Measurements from ENCODE around the gene CASP2.

Gene CASP2

DNA sequence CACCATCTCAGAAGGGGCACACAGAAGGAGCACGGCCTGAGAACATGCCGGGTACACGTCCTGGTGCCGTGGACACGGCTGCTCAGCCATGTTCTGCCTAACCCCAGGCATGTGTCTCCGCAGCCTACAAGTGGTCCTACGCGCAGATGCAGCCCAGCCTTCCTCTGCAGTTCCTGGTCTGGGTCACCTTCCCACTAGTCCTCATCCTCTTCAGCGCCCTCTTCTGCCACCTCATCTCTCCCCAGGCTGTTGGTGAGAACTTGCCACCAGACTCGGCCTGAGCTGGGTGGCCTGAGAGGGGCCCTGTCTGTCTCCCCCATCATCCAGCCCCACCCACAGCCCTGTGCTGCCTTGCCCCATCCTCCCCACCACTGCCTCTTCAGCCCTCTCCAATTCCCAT lies 33.1 kb downstream of the CASP2 start:
- Histone ChIP-seq H3K9ac (ENCODE audit: low read depth, low read length, poor library complexity, severe bottlenecking) (no peak overlapping the region), H3K9me3 (ENCODE audit: insufficient read depth, low read depth, low read length) (no peaks in the 10 kb centered on the region), H4K20me1 (ENCODE audit: insufficient read depth, low read length, poor library complexity, severe bottlenecking) (no peaks in the 10 kb centered on the region), H3K4me3 (ENCODE audit: low read length, poor library complexity, severe bottlenecking) (no peak overlapping the region), H3K4me2 (ENCODE audit: low read depth, low read length, poor library complexity, severe bottlenecking) (no peak overlapping the region), H3K9me2 (replicated peaks; ENCODE audit: low read depth, low read length) (no peaks in the 10 kb centered on the region), H3K4me1 (ENCODE audit: insufficient read depth, low read length, poor library complexity, severe bottlenecking) (no peaks in the 10 kb centered on the region), H3K27me3 (ENCODE audit: insufficient read depth, low read length, poor library complexity, severe bottlenecking) (no peaks in the 10 kb centered on the region), H3K36me3 (ENCODE audit: insufficient read depth, low read length) (no peaks in the 10 kb centered on the region), H3K79me2 (ENCODE audit: insufficient read depth, low read length) (no peaks in the 10 kb centered on the region), H3F3A (ENCODE audit: low read depth) (no peaks in the 10 kb centered on the region), H2AFZ (ENCODE audit: low read length) (no peak overlapping the region)
- no peak for TF ChIP-seq EZH2phosphoT487 (IDR thresholded peaks at IDR 0.05; ENCODE audit: borderline replicate concordance)
- no peak for TF ChIP-seq CTCF (conservative IDR thresholded peaks at IDR 0.05; ENCODE audit: low read length)

GRCh38 chr7:143321734-143322133 lies 33.6 kb downstream of the CASP2 start:
- no peaks in the 10 kb centered on the region for H3K36me3 ChIP-seq (ENCODE audit: insufficient read depth, low read length)
- H3K9me3 ChIP-seq (ENCODE audit: insufficient read depth, low read depth, low read length), result no peaks in the 10 kb centered on the region
- no peaks in the 10 kb centered on the region for H3K27me3 ChIP-seq (ENCODE audit: insufficient read depth, low read length, poor library complexity, severe bottlenecking)
- H2AFZ ChIP-seq (ENCODE audit: low read length), result no peak overlapping the region
- H3K9ac ChIP-seq (ENCODE audit: low read depth, low read length, poor library complexity, severe bottlenecking), result no peak overlapping the region
- H3K79me2 ChIP-seq (ENCODE audit: insufficient read depth, low read length), result no peaks in the 10 kb centered on the region
- H4K20me1 ChIP-seq (ENCODE audit: insufficient read depth, low read length, poor library complexity, severe bottlenecking), result no peaks in the 10 kb centered on the region
- no peak overlapping the region for H3K4me2 ChIP-seq (ENCODE audit: low read depth, low read length, poor library complexity, severe bottlenecking)
- no peaks in the 10 kb centered on the region for H3K4me1 ChIP-seq (ENCODE audit: insufficient read depth, low read length, poor library complexity, severe bottlenecking)
- H3K4me3 ChIP-seq (ENCODE audit: low read length, poor library complexity, severe bottlenecking), result no peak overlapping the region
- no peaks in the 10 kb centered on the region for H3F3A ChIP-seq (ENCODE audit: low read depth)
- no peaks in the 10 kb centered on the region for H3K9me2 ChIP-seq (replicated peaks; ENCODE audit: low read depth, low read length)
- TF ChIP-seq CTCF (conservative IDR thresholded peaks at IDR 0.05; ENCODE audit: low read length), result peak; percentile 51
- no peak for TF ChIP-seq EZH2phosphoT487 (IDR thresholded peaks at IDR 0.05; ENCODE audit: borderline replicate concordance)

DNA sequence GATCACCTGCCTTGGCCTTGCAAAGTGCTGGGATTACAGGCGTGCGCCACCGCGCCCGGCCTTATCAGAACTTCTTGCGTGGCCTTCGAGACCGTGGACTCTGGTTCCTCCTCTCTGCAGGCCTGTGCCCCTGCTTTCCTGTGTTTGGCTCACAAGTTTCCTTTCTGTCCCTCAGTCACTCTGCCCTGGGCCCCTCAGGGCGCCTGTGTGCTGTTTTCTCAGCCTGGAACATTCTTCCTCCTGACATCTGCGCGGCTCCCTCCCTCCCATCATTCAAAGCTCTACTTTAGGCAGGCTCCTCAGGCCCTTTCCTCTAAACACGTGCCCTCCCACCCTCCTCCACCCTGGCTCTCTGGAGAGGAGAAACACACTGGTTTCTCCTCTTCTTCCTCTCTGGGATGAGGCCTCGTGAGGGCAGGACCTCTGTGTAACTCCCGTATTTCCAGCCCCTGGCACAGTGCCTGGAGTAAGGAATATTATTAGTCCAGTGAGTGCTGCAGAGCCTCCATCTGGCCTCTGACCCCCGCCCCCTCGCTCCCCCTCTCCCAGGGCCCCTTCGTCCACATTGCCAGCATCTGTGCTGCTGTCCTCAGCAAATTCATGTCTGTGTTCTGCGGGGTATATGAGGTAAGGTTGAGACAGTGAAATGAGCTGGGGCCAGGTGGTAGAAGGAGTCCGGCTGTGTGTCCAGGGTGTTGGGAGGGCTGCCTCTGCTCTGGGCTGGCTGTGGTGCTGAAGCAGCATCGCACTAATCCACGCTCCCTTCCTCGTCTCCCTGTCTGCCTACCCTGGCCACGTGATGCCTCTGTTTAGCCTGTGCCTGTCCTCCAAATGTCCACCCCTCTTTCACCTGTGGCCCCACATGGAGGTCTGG lies 34.8 kb downstream of the CASP2 start:
- H3K79me2 ChIP-seq (ENCODE audit: insufficient read depth, low read length), result no peaks in the 10 kb centered on the region
- H4K20me1 ChIP-seq (ENCODE audit: insufficient read depth, low read length, poor library complexity, severe bottlenecking), result no peaks in the 10 kb centered on the region
- H3K4me1 ChIP-seq (ENCODE audit: insufficient read depth, low read length, poor library complexity, severe bottlenecking), result no peaks in the 10 kb centered on the region
- H2AFZ ChIP-seq (ENCODE audit: low read length), result no peak overlapping the region
- no peaks in the 10 kb centered on the region for H3F3A ChIP-seq (ENCODE audit: low read depth)
- H3K4me2 ChIP-seq (ENCODE audit: low read depth, low read length, poor library complexity, severe bottlenecking), result no peak overlapping the region
- no peaks in the 10 kb centered on the region for H3K27me3 ChIP-seq (ENCODE audit: insufficient read depth, low read length, poor library complexity, severe bottlenecking)
- H3K9me2 ChIP-seq (replicated peaks; ENCODE audit: low read depth, low read length), result no peaks in the 10 kb centered on the region
- H3K4me3 ChIP-seq (ENCODE audit: low read length, poor library complexity, severe bottlenecking), result no peak overlapping the region
- no peak for TF ChIP-seq EZH2phosphoT487 (IDR thresholded peaks at IDR 0.05; ENCODE audit: borderline replicate concordance)
- no peak for TF ChIP-seq CTCF (conservative IDR thresholded peaks at IDR 0.05; ENCODE audit: low read length)
- H3K9me3 ChIP-seq (ENCODE audit: insufficient read depth, low read depth, low read length), result no peaks in the 10 kb centered on the region
- H3K36me3 ChIP-seq (ENCODE audit: insufficient read depth, low read length), result no peaks in the 10 kb centered on the region
- no peak overlapping the region for H3K9ac ChIP-seq (ENCODE audit: low read depth, low read length, poor library complexity, severe bottlenecking)
